Germinal center (tissue), 1 donor: ENCODE measurements around the gene COQ9.
A peak's percentile ranks its signal among the peaks of the same experiment; 100 is the strongest.

Experiments used
- DNase-seq: peaks from one replicate; pipeline ENCODE4 v3.0.0; 2012; ENCODE audit warnings: mixed read lengths, low spot score

COQ9 gene

GRCh38 chr16:57473176-57473840 is 26.0 kb downstream of the COQ9 start:
- no peak for DNase-seq

DNA sequence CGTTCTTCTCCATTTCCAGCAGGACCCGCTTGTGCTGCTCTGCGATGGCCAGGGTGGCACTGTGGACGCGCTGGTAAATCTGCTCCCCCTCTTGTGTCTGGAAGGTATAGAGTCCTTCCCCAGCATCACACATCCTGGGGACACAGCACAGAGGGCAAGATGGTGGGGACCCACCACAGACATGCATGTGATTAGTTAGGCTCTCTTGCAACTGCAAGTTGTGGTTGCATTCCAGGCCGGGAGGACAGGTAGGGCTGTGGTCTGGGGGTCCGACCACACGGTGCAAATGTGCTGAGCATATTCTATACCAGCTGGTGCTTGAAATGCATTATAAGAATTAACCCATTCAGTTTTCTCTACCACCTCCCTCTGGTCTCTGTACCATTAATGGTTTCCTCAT is 26.6 kb downstream of the COQ9 start:
- no peak for DNase-seq

DNA sequence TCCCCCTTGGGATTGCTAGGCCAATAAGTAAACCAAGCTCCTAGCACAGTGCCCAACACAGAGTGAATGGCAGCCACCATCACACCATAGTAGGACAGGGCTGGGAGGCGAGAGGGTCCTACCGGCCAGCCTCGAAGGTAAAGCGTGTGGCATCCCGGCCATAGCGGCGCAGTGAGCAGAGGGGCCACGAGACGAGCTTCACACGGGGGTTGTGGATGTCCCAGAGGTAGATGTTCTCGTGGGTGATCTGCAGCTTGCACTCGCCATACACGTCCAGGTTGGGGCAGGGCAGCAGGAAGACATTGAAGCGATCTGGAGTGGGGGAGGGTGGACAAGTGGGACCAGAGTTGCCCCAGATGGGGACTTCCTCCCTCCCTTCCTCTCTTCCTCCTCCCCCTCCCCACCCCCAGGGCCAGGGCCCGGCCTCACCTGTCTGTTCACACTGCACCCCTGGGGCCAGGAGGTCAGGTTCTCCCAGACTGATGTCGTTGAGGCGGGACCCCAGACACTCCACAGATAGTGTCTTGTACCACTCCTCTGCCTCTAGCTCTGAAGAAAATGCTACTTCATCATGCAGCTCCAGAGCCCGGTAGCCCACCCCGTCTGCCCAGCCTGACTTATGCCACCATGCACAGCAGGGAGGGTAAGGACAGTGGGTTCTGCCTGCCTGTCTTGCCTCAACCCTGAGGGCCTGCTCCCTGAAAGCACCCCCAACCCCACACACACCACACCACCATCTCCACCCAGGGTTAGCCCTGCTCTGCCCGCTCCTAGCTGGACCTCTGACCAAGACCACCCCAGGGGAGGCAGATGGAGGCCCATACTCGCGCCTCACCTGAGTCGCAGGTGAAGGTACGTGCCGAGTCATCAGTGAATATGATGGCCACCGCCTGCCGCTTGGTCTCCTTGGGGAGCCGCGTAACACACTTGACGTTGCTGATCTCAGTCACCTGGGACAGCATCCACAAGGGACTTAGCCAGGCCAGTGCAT is 27.7 kb downstream of the COQ9 start:
- DNase-seq = no peak

DNA sequence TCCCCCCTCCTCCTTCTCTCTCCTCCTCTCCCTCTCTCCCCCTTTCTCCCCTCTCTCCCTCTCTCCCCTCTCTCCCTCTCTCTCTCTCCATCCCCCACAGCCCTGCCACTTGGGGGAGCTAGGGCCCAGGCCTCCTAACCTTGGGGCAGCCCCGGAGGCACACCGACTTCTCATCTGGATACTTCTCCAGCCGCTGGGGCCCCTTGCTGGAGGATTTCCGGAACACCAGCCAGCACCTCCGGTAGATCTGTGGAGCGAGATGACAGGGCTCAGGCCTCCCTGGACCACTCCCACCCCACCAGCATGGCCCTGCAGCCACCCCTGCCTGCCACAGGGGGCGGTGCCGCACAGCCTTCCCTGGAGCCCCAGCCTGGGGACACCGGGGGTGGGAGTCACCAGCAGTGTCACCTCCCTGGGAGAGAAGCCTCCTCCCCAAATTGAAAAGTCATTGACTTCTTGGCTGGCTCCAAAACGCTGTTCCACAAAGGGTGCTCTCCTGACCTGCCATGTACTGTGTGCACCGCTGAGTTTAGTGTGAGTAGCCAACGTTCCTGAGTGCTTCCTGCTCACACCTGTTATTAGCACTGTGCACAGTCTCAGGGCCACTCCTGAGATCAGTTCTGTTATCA is 28.5 kb downstream of the COQ9 start:
- peak; percentile 85 for DNase-seq

- DNase-seq = no peak
Measured at GRCh38 chr16:57476546-57477410, 29.5 kb downstream of the COQ9 start.

GRCh38 chr16:57477531-57478202 is 30.4 kb downstream of the COQ9 start:
- DNase-seq = no peak

DNA sequence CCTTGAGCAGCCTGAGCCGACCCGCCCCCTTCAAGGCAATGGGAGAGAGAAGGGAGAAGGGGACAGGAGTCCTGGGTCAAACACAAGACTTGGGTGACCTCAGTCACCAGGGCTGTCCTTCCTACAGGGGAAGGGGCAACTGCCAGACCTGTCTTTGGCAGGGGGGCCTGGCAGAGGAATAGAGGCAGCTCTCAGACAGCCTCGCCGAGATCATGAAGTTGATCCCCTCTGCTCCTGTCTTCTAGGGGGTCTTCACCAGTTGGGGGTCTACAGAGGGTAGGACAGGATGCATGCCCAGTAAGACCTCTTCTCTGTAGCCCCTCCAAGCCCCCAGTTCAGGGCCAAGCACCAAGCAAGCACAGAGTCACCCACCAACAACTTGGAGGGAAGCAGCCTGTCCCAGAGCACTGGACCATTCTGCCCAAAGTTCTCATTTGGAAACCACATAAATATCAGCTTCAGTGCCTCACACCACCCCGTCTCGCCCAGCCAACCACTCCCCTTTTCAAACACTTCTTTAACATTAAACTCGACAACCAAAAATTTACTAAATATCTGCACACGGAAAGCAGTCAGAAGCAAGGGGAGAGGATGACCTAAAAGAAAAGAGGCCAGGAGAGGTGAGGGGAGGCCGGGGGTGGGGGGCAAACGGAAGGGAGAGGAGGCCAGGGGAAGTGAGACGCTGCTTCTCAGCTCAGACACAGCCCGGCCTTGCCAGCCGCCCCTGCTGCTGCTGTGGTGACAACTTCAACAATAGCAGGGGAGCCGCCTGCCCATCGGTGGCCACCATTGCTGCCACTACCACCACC is 31.3 kb downstream of the COQ9 start:
- no peak for DNase-seq

DNA sequence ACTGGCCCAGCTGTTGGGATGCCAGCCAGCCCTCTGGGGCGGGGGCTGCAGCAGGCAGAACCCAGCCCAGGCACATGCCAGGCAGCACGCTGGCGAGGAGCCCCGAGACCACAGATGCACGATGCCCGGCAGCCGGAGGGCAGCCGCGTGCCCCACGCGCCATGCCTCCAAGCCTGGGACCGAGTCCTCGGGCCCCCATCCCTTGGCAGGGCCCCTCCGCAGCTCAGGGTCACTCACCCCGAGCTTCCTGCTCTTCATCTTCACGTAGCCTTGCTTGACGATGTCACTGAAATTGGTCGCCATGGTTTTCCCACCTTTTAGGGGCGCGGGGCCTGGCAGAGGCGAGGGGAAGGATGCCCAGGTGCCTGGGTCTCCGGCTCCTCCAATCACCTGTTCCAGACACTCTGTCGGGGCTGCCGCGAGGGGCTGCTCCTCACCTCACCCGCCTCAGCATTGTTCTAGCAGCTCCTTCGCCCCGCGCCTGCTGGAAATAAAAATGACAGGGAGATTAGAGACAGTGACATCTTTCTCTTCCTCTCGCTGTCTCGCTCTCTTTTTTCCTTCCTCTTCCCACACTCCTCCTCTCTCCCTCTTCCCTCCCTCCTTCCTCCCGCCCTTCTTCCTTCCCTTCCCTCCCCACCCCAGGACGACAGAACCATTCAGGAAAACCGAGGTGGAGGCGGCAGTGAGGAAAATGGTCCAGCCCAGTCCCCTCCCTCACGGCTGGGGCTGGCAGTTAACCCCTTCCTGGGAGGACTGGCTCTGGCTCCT is 32.1 kb downstream of the COQ9 start:
- DNase-seq = no peak

- no peak for DNase-seq
Measured at GRCh38 chr16:57479976-57480753, 32.9 kb downstream of the COQ9 start.

DNA sequence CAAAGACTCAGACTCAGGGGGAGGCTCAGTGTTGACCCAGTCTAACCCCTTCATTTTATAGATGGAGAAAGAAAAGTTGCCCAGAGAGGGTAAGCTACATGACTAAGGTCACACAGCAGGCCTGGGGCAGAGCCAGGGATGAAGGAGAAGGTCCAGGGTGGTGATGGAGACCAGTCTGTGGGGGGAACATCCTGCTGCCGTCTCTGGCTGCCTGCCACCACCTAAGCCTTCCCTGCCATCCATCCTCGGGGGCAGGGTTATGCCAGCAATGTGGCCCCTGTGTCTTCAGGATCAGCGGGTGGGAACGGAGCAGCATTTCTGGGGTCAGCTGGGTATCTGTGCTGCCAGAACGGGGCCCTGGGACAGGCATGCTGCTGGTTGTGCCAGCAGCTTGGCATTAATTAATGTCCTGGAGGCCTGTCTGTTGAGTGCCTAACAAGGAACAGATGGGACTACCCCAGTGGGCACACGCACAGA is 33.5 kb downstream of the COQ9 start:
- DNase-seq = no peak

GRCh38 chr16:57481421-57481820 is 34.1 kb downstream of the COQ9 start:
- DNase-seq = no peak

- no peak for DNase-seq
Measured at GRCh38 chr16:57482845-57483545, 35.7 kb downstream of the COQ9 start.

GRCh38 chr16:57483725-57484514 is 36.6 kb downstream of the COQ9 start:
- DNase-seq = no peak

DNA sequence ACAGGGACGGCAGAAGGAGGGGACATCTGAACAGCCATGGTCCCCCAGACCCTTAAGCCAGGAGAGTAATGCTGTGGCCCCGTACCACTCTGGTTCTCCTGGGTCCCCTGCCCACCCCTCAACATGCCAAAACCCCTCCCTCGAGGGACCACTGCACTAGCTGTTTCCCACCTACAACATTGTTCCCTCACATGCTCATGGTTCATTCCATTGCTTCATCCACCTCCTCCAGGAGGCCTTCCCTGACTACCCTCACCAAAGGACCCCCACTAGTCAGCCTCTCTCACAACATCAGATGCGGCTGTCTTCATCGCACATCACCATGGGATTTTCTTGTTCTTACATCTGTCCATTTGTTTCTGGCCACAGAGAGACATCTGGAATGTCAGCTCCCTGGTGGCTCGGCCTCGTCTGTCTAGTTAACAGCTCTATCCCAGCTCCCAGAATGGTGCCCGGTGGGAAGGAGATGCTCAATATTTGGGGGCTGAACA is 37.3 kb downstream of the COQ9 start:
- DNase-seq = no peak

GRCh38 chr16:57485091-57485915 is 38.0 kb downstream of the COQ9 start:
- DNase-seq = no peak
